HCT116 (cell line): ENCODE measurements around the gene CAPS. TPM values are rescaled to one million over a fixed set of nuclear protein-coding genes. Genes with fewer than 3 reads are reported as not detected.

ENCODE experiments used
- ATAC-seq: fragments of 200-7000 bp; cut with Tn5 transposase; 2 replicates; pipeline ENCODE4 v1.9.1; 2020; ENCODE audit warnings: mild to moderate bottlenecking, moderate library complexity
- BruUV-seq: library from RNA; stranded (reverse); fragments of 400-500 nt; replicated peaks from 2 replicates; lab custom pipeline; 2021; lab: Mats Ljungman, UMichigan
- CTCF ChIA-PET: fragments of 300-600 bp; sonication (Branson Sonifier 250); formaldehyde crosslinking; loops from one replicate; lab custom pipeline; 2021; ENCODE audit warnings: antibody characterized with exemption; lab: Charles Lee
- POLR2A ChIA-PET: fragments of 300-600, 350-600 bp; sonication (Branson Sonifier 250); formaldehyde crosslinking; loops from one replicate; lab custom pipeline; 2021; ENCODE audit warnings: antibody characterized with exemption; lab: Charles Lee
- RAD21 ChIA-PET, 2 experiments: fragments of 300-600 bp; sonication (Branson Sonifier 250); formaldehyde crosslinking; loops; one replicate each; lab custom pipeline; 2023; ENCODE audit warnings: low total read pairs in 2 of 2; ENCODE audit not compliant: uncharacterized antibody in 2 of 2, unreplicated experiment in 2 of 2, low non-redundant PET in 1 of 2; lab: Charles Lee
- DNase-seq: peaks from one replicate; pipeline ENCODE4 v3.0.0-alpha.2; 2010; ENCODE audit warnings: low read depth, low spot score
- H2AFZ ChIP-seq: fragments of 200-600 bp; shearing (Covaris generic), sonication (generic); 2 replicates; pipeline ENCODE4 v1.6.1; 2017; ENCODE audit warnings: low read depth, mixed run types, mixed read lengths, antibody characterized with exemption, low read length; ENCODE audit not compliant: poor library complexity, severe bottlenecking
- H3K27ac ChIP-seq: 2 replicates; pipeline ENCODE4 v1.5.1; 2012; ENCODE audit warnings: low read depth, low read length
- H3K27me3 ChIP-seq: fragments of 200-600 bp; sonication (generic); 2 replicates; pipeline ENCODE4 v1.6.1; 2016; ENCODE audit warnings: mixed run types, low read length, mixed read lengths; ENCODE audit not compliant: insufficient read depth
- H3K36me3 ChIP-seq, 2 experiments: fragments of 200-500 bp in 1 of 2; fragments of 200-600 bp in 1 of 2; sonication (Bioruptor generic) in 1 of 2; sonication (generic) in 1 of 2; 2 replicates each; pipeline versions ENCODE4 v1.5.1 to v1.6.1; 2014 to 2016; ENCODE audit warnings: low read length in 2 of 2, inconsistent platforms in 1 of 2, mixed read lengths in 1 of 2, mixed run types in 1 of 2; ENCODE audit not compliant: insufficient read depth in 2 of 2, control insufficient read depth in 1 of 2
- H3K4me1 ChIP-seq, 2 experiments: fragments of 200-600 bp in 1 of 2; sonication (generic) in 1 of 2; 2 replicates each; pipeline versions ENCODE4 v1.5.1 to v1.6.1; 2012 to 2017; ENCODE audit warnings: low read length in 2 of 2, inconsistent platforms in 1 of 2, mild to moderate bottlenecking in 1 of 2, mixed read lengths in 1 of 2, mixed run types in 1 of 2, moderate library complexity in 1 of 2; ENCODE audit not compliant: insufficient read depth in 2 of 2, control insufficient read depth in 1 of 2
- H3K4me2 ChIP-seq: fragments of 200-600 bp; sonication (generic); 2 replicates; pipeline ENCODE4 v1.6.1; 2017; ENCODE audit warnings: mixed run types, low read length, mixed read lengths
- H3K4me3 ChIP-seq, 2 experiments: fragments of 200-600 bp in 1 of 2; sonication (generic) in 1 of 2; replicated peaks in 1 of 2; 2 replicates each; pipeline ENCODE4 v1.5.1; 2011 to 2016; ENCODE audit warnings: low read length in 2 of 2, control low read depth in 1 of 2, low read depth in 1 of 2, mild to moderate bottlenecking in 1 of 2, mixed read lengths in 1 of 2, mixed run types in 1 of 2
- H3K79me2 ChIP-seq: fragments of 200-600 bp; sonication (generic); 2 replicates; pipeline ENCODE4 v1.6.1; 2017; ENCODE audit warnings: mild to moderate bottlenecking, mixed run types, low read length, moderate library complexity, mixed read lengths; ENCODE audit not compliant: insufficient read depth
- H3K9ac ChIP-seq: fragments of 200-600 bp; sonication (generic); 2 replicates; pipeline ENCODE4 v1.6.1; 2016; ENCODE audit warnings: low read length, mixed read lengths
- H3K9me2 ChIP-seq: fragments of 200-600 bp; sonication (generic), shearing (Covaris generic); 2 replicates; pipeline ENCODE4 v1.6.1; 2017; ENCODE audit warnings: mixed run types, mild to moderate bottlenecking, moderate library complexity; ENCODE audit not compliant: insufficient read depth
- H3K9me3 ChIP-seq, 2 experiments: fragments of 200-500 bp in 1 of 2; fragments of 200-600 bp in 1 of 2; sonication (Bioruptor generic) in 1 of 2; sonication (generic) in 1 of 2; 2 replicates each; pipeline ENCODE4 v1.6.1; 2014 to 2017; ENCODE audit warnings: low read length in 2 of 2, mixed read lengths in 2 of 2, inconsistent platforms in 1 of 2, low read depth in 1 of 2, mild to moderate bottlenecking in 1 of 2, mixed run types in 1 of 2, moderate library complexity in 1 of 2; ENCODE audit not compliant: control insufficient read depth in 1 of 2, insufficient read depth in 1 of 2
- H4K20me1 ChIP-seq: fragments of 200-600 bp; sonication (generic), shearing (Covaris generic); 2 replicates; pipeline ENCODE4 v1.6.1; 2017; ENCODE audit warnings: mixed run types, mild to moderate bottlenecking, moderate library complexity; ENCODE audit not compliant: insufficient read depth
- CBX3 ChIP-seq: IDR thresholded peaks from 2 replicates; pipeline ENCODE4 v1.6.1; 2012; ENCODE audit warnings: low read depth
- CEBPB ChIP-seq: IDR thresholded peaks from 2 replicates; pipeline ENCODE4 v1.6.1; 2012; ENCODE audit warnings: low read depth
- CTCF ChIP-seq, 3 experiments: fragments of 200-600 bp in 1 of 3; sonication (generic) in 1 of 3; IDR thresholded peaks in 2 of 3; conservative IDR thresholded peaks in 1 of 3; 2 replicates each; pipeline ENCODE4 v1.5.1; 2012 to 2017; ENCODE audit warnings: low read depth in 2 of 3, low read length in 2 of 3, antibody characterized with exemption in 1 of 3, borderline replicate concordance in 1 of 3, control low read depth in 1 of 3, mild to moderate bottlenecking in 1 of 3, mixed read lengths in 1 of 3, mixed run types in 1 of 3, moderate library complexity in 1 of 3; ENCODE audit not compliant: insufficient read depth in 1 of 3
- EGR1 ChIP-seq: IDR thresholded peaks from 2 replicates; pipeline ENCODE4 v1.6.1; 2012; ENCODE audit warnings: low read depth
- ELF1 ChIP-seq: IDR thresholded peaks from 2 replicates; pipeline ENCODE4 v1.6.1; 2012; ENCODE audit warnings: low read depth, borderline replicate concordance
- EZH2 ChIP-seq: fragments of 200-600 bp; sonication (generic); IDR thresholded peaks from 2 replicates; pipeline ENCODE4 v1.6.1; 2017; ENCODE audit warnings: antibody characterized with exemption, mixed run types
- POLR2AphosphoS5 ChIP-seq: IDR thresholded peaks from 2 replicates; pipeline ENCODE4 v1.6.1; 2011; ENCODE audit warnings: mild to moderate bottlenecking, low read depth, low read length, moderate library complexity
- SIN3A ChIP-seq: IDR thresholded peaks from 2 replicates; pipeline ENCODE4 v1.6.1; 2012; ENCODE audit warnings: low read depth
- SRF ChIP-seq: IDR thresholded peaks from 2 replicates; pipeline ENCODE4 v1.6.1; 2012; ENCODE audit warnings: low read depth
- TCF7L2 ChIP-seq: IDR thresholded peaks from 2 replicates; pipeline ENCODE4 v1.7.0; 2011; ENCODE audit warnings: borderline replicate concordance, inconsistent platforms; ENCODE audit not compliant: insufficient read depth, insufficient read length; ENCODE audit errors: extremely low read depth
- ZNF274 ChIP-seq: fragments of 200-500 bp; sonication (Bioruptor generic); IDR thresholded peaks from 2 replicates; pipeline ENCODE4 v1.6.1; 2014; ENCODE audit warnings: mild to moderate bottlenecking, low read depth, low read length, inconsistent platforms
- intact Hi-C: fragments of 100-400 bp; cut with micrococcal nuclease; formaldehyde crosslinking; loops from 2 replicates; pipeline ENCODE4 v1.10.0; 2022
- total RNA-seq: library from RNA; stranded (reverse); gene quantifications from one replicate; pipeline ENCODE4 v1.2.1, GENCODE V29; 2021; ENCODE audit not compliant: unreplicated experiment

CAPS gene
- total RNA-seq, 1 experiment from 2014 or later, result 2.5 TPM

- intact Hi-C loops, result no loop called here
- DNase-seq (no peak), ATAC-seq (no peak)
- Histone ChIP-seq H3K79me2 (no peaks in the 10 kb centered on the region), H3K4me2 (peak overlapping the region; percentile 19; the same call in 1 of the 2 replicates), H4K20me1 (no peaks in the 10 kb centered on the region), H3K27me3 (no peaks in the 10 kb centered on the region), H3K9me3 (no peaks in the 10 kb centered on the region), H3K9ac (no peak overlapping the region), H3K4me3 (no peak overlapping the region), H3K4me1 (peaks cover 5 to 10% of the 10 kb centered on the region in 2 experiments), H2AFZ (no peak overlapping the region), H3K9me2 (no peaks in the 10 kb centered on the region), H3K27ac (no peak overlapping the region), H3K36me3 (no peaks in the 10 kb centered on the region)
- BruUV-seq, result no TSS peak
- CTCF ChIA-PET, result no interaction called here
- RAD21 ChIA-PET, result no interaction called here
- TF ChIP-seq ELF1, result no peak
- TF ChIP-seq ZNF274, result no peak
- no peak for TF ChIP-seq CEBPB
- TF ChIP-seq EZH2, result no peak
- POLR2A ChIA-PET, result no interaction called here
Measured at GRCh38 chr19:5880604-5881078, 33.4 kb upstream of the CAPS start.

- Histone ChIP-seq H3K4me1 (peaks cover 5 to 8% of the 10 kb centered on the region in 2 experiments), H3K27me3 (no peaks in the 10 kb centered on the region), H2AFZ (no peak overlapping the region), H3K79me2 (no peaks in the 10 kb centered on the region), H3K9ac (no peak overlapping the region), H3K9me2 (no peaks in the 10 kb centered on the region), H3K4me3 (no peak overlapping the region), H3K27ac (no peak overlapping the region), H3K4me2 (no peak overlapping the region), H3K36me3 (no peaks in the 10 kb centered on the region), H4K20me1 (no peaks in the 10 kb centered on the region), H3K9me3 (no peaks in the 10 kb centered on the region)
- ChIA-PET RAD21 (interaction anchor here in 1 of 2 experiments (0.7 kb wide), 1 partner anchor 53 kb away, joined by 6 read pairs; no protein-coding TSS in a partner anchor), CTCF (interaction anchor here (4.5 kb wide), 1 partner anchor 78 kb away, joined by 15 read pairs; the partner anchor contains the start of gene NRTN), POLR2A (no interaction called here)
- intact Hi-C loops, result no loop called here
- ATAC-seq (no peak), DNase-seq (no peak)
- no TSS peak for BruUV-seq
- no peak for TF ChIP-seq EGR1
- no peak for TF ChIP-seq ZNF274
- TF ChIP-seq EZH2, result no peak
- no peak for TF ChIP-seq TCF7L2
- no peak for TF ChIP-seq SRF
- no peak for TF ChIP-seq CBX3
- no peak for TF ChIP-seq POLR2AphosphoS5
- TF ChIP-seq SIN3A, result no peak
- no peak for TF ChIP-seq CTCF (IDR thresholded peaks at IDR 0.05 in 2 of 3, conservative IDR thresholded peaks at IDR 0.05 in 1 of 3; ENCODE audit: borderline replicate concordance in 1 of 3, insufficient read depth in 1 of 3, low read depth in 2 of 3, low read length in 2 of 3)
Measured at GRCh38 chr19:5881543-5882299, 32.3 kb upstream of the CAPS start.
